ENCODE measurements around the gene CTSE.

Gene CTSE

GRCh38 chr1:206005778-206006180, 17.9 kb downstream of the CTSE start:
- TF ChIP-seq TEAD4 (IDR thresholded peaks at IDR 0.05) (no peak), CREB1 (IDR thresholded peaks at IDR 0.05; ENCODE audit: low read depth) (no peak), CEBPB (IDR thresholded peaks at IDR 0.05) (no peak), EP300 (IDR thresholded peaks at IDR 0.05; ENCODE audit: borderline replicate concordance) (no peak), ZBTB7A (IDR thresholded peaks at IDR 0.05; ENCODE audit: low read depth) (no peak), REST (IDR thresholded peaks at IDR 0.05; ENCODE audit: low read depth) (no peak)

- TF ChIP-seq FOXM1 (IDR thresholded peaks at IDR 0.05; ENCODE audit: borderline replicate concordance, low read depth) (no peak), TCF12 (IDR thresholded peaks at IDR 0.05; ENCODE audit: low read depth) (no peak), RAD21 (IDR thresholded peaks at IDR 0.05; ENCODE audit: low read depth) (no peak), REST (IDR thresholded peaks at IDR 0.05; ENCODE audit: low read depth) (no peak), USF1 (IDR thresholded peaks at IDR 0.05) (no peak), CEBPB (IDR thresholded peaks at IDR 0.05) (no peak), ZBTB7A (IDR thresholded peaks at IDR 0.05; ENCODE audit: low read depth) (no peak), CREB1 (IDR thresholded peaks at IDR 0.05; ENCODE audit: low read depth) (no peak), TEAD4 (IDR thresholded peaks at IDR 0.05) (no peak), YY1 (IDR thresholded peaks at IDR 0.05; ENCODE audit: low read depth) (no peak)
These were observed 18.5 kb downstream of the CTSE start for GRCh38 chr1:206005234-206005633.

GRCh38 chr1:206004826-206005225, 18.9 kb downstream of the CTSE start:
- TF ChIP-seq CEBPB (IDR thresholded peaks at IDR 0.05) = no peak
- TF ChIP-seq YY1 (IDR thresholded peaks at IDR 0.05; ENCODE audit: low read depth) = no peak
- no peak for TF ChIP-seq TEAD4 (IDR thresholded peaks at IDR 0.05)
- TF ChIP-seq RAD21 (IDR thresholded peaks at IDR 0.05; ENCODE audit: low read depth) = no peak
- no peak for TF ChIP-seq MAX (IDR thresholded peaks at IDR 0.05)
- TF ChIP-seq ZBTB7A (IDR thresholded peaks at IDR 0.05; ENCODE audit: low read depth) = no peak
- no peak for TF ChIP-seq USF1 (IDR thresholded peaks at IDR 0.05)
- TF ChIP-seq NFIC (IDR thresholded peaks at IDR 0.05) = no peak
- no peak for TF ChIP-seq EGR1 (IDR thresholded peaks at IDR 0.05)
- no peak for TF ChIP-seq TCF12 (IDR thresholded peaks at IDR 0.05; ENCODE audit: low read depth)
- no peak for TF ChIP-seq FOXM1 (IDR thresholded peaks at IDR 0.05; ENCODE audit: borderline replicate concordance, low read depth)
- no peak for TF ChIP-seq REST (IDR thresholded peaks at IDR 0.05; ENCODE audit: low read depth)
- no peak for TF ChIP-seq CREB1 (IDR thresholded peaks at IDR 0.05; ENCODE audit: low read depth)
- no peak for TF ChIP-seq TAF1 (IDR thresholded peaks at IDR 0.05; ENCODE audit: low read depth)
- no peak for TF ChIP-seq EP300 (IDR thresholded peaks at IDR 0.05; ENCODE audit: borderline replicate concordance)

- TF ChIP-seq USF1 (IDR thresholded peaks at IDR 0.05) (no peak), EGR1 (IDR thresholded peaks at IDR 0.05) (no peak), TEAD4 (IDR thresholded peaks at IDR 0.05) (no peak), YY1 (IDR thresholded peaks at IDR 0.05; ENCODE audit: low read depth) (no peak)
These were observed 19.6 kb downstream of the CTSE start for GRCh38 chr1:206003854-206004800.

All from Ishikawa (cell line).